Heart right ventricle (tissue), 16 donors: ENCODE data around the gene S100B. TPM values are rescaled to one million over a fixed set of nuclear protein-coding genes. Genes with fewer than 3 reads are reported as not detected.

Experiments used
- ATAC-seq, 8 donors: fragments of 200-7000 bp; cut with Tn5 transposase; one replicate each; pipeline ENCODE4 v1.9.1; 2020; ENCODE audit warnings: mild to moderate bottlenecking in 8 of 8, moderate library complexity in 8 of 8, moderate number of reproducible peaks in 1 of 8
- DNase-seq, 2 donors: peaks; one replicate each; pipeline ENCODE4 v3.0.0-alpha.2; 2020
- H3K27ac ChIP-seq, 10 donors: fragments of 200-600 bp; sonication (generic) in 2 of 10; one replicate each; pipeline versions ENCODE4 v1.5.0 to v1.8.0; 2020 to 2022; ENCODE audit warnings: mild to moderate bottlenecking in 3 of 10
- H3K27me3 ChIP-seq, 7 donors: fragments of 200-600 bp; one replicate each; pipeline ENCODE4 v1.8.0; 2021 to 2022; ENCODE audit warnings: mild to moderate bottlenecking in 2 of 7
- H3K36me3 ChIP-seq, 9 donors: fragments of 200-600 bp; sonication (generic) in 1 of 9; one replicate each; pipeline versions ENCODE4 v1.5.0 to v1.8.0; 2020 to 2022; ENCODE audit warnings: mild to moderate bottlenecking in 2 of 9
- H3K4me1 ChIP-seq, 9 donors: fragments of 200-600 bp; sonication (generic) in 1 of 9; one replicate each; pipeline versions ENCODE4 v1.5.0 to v1.8.0; 2020 to 2022; ENCODE audit warnings: mild to moderate bottlenecking in 4 of 9
- H3K4me3 ChIP-seq, 10 donors: fragments of 200-600 bp; sonication (generic) in 2 of 10; one replicate each; pipeline versions ENCODE4 v1.5.0 to v1.8.0; 2020 to 2022; ENCODE audit warnings: mild to moderate bottlenecking in 7 of 10, moderate library complexity in 2 of 10
- H3K9me3 ChIP-seq, 11 donors: fragments of 200-600 bp in 10 of 11; sonication (generic) in 2 of 11; one replicate each; pipeline versions ENCODE4 v1.5.0 to v1.8.0; 2013 to 2022; ENCODE audit warnings: mild to moderate bottlenecking in 2 of 11, control low read depth in 1 of 11, moderate library complexity in 1 of 11
- WGBS, 2 donors: extraction: QIAGEN DNeasy Blood & Tissue Kit; methylation state at CpG; one replicate each; pipeline ENCODE4 v1.1.7; 2013; ENCODE audit warnings: inconsistent platforms in 1 of 2; 5-methylcytosine and 5-hydroxymethylcytosine counted together
- intact Hi-C, 10 donors: fragments of 100-400 bp; cut with DNase I; formaldehyde crosslinking; loops; one replicate each; pipeline versions ENCODE4 v1.11.1 to v1.14.2; 2022
- polyA plus RNA-seq, 2 donors: library from polyadenylated mRNA; stranded (reverse); fragments of 200-250 nt; gene quantifications; one replicate each; pipeline ENCODE4 v1.2.3, GENCODE V29; 2013
- total RNA-seq, 10 donors: library from RNA; stranded (reverse); fragmentation: NEBNext Ultra II Directional in 3 of 10; extraction: Animal tissue kit (Norgen Biotek cat#: 25700) in 3 of 10; gene quantifications; one replicate each; pipeline versions ENCODE4 v1.2.1 to v1.2.4, GENCODE V29; 2021 to 2023
- TF ChIP-seq, protein P1 (sequence below), 9 donors: fragments of 200-600 bp; sonication (generic) in 2 of 9; IDR thresholded peaks; one replicate each; pipeline versions ENCODE4 v1.5.0 to v1.8.0; 2021 to 2022; ENCODE audit warnings: antibody characterized with exemption in 9 of 9, mild to moderate bottlenecking in 5 of 9, moderate library complexity in 1 of 9
- donor health status: Arrhythmogenic right ventricular cardiomyopathy.
- donor health status: ischemic (EF 13 %, LVEDD 7.1; RV severe dilation, severe dysfunction).
- donor health status: healthy with polysubstance abuse.
- donor health status: DM: no; HTN: yes; CAD: no.
- donor health status: DM: no; HTN: no; CAD: no.
- donor health status: ischemic (EF 25% LVEDD 6.9; RV normal size, moderate dysfunction).
- donor health status: ischemic (EF 25% LVEDD 5.7; RV mildly dilated, moderate dysfunction).
- donor health status: healthy.
- donor health status: DM: yes; HTN: yes; CAD: no.
- donor health status: Ischemic cardiomyopathy.
- donor health status: ischemic (EF 35%, LVEDD 5.7; RV mildly dilated, moderate dysfunction).
- donor health status: nonischemic (EF 11% LVEDD 7.7; RV severe dilation, severe dysfunction).
- donor health status: DM: yes; HTN: yes; CAD: no.
- donor health status: PGD.
- donor health status: ischemic (EF 29% LVEDD 5.4; RV normal size, mild dysfunction).
- donor health status: nonischemic (EF 23%, LVEDD 6.1; RV moderate dilation, normal function).

The S100B gene
- total and polyA plus RNA-seq, 12 donors = 0.53 to 11.7 (median 3.6) TPM; not detected in 1

DNA sequence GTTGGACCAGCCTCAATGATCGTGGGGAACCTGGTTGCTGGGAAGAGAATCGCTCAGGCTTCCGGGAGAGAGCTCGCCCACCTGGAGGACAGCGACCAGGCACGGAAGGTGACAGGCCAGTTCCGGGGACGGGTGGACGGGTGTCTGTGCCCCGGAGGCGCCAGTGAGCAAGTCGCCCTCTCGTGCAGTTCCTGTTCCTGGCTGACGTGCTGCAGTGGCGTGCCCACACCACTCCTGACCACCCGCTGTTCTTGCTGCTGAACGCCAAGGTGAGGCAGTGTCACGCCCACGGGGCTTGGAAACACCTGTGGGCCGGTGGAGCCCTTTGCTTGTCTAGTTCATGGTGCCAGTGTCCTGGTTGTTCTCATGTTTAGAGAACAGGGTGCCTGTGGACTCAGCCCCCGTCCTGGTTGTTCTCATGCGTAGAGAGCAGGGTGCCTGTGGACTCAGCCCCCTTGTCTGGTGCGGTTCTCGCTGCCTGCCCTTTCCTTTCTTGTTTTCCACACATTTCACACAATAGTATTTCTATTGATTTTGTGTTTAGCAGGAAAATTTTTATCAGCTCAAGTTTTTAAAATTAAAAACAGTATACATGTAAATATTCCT, 53.1 kb downstream of the S100B start:
- TF ChIP-seq, protein P1, sequence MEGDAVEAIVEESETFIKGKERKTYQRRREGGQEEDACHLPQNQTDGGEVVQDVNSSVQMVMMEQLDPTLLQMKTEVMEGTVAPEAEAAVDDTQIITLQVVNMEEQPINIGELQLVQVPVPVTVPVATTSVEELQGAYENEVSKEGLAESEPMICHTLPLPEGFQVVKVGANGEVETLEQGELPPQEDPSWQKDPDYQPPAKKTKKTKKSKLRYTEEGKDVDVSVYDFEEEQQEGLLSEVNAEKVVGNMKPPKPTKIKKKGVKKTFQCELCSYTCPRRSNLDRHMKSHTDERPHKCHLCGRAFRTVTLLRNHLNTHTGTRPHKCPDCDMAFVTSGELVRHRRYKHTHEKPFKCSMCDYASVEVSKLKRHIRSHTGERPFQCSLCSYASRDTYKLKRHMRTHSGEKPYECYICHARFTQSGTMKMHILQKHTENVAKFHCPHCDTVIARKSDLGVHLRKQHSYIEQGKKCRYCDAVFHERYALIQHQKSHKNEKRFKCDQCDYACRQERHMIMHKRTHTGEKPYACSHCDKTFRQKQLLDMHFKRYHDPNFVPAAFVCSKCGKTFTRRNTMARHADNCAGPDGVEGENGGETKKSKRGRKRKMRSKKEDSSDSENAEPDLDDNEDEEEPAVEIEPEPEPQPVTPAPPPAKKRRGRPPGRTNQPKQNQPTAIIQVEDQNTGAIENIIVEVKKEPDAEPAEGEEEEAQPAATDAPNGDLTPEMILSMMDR (IDR thresholded peaks at IDR 0.05) = peak in 1 of 9 donors; percentile 16
- H3K27me3 ChIP-seq = no peaks in the 10 kb centered on the region
- H3K4me1 ChIP-seq = peaks cover 0 to 33% (median 0%) of the 10 kb centered on the region in 9 donors
- no peaks in the 10 kb centered on the region for H3K9me3 ChIP-seq
- peak overlapping the region in 2 of 10 donors; percentile 24 to 89 for H3K27ac ChIP-seq
- H3K4me3 ChIP-seq = peak overlapping the region in 1 of 10 donors; percentile 36
- WGBS, 2 donors = 81 to 87% methylated on average over 24 of the region's 24 CpGs
- ATAC-seq (peak in 3 of 8 donors; percentile 23 to 39 (median 32)), DNase-seq (no peak)
- intact Hi-C loops = no loop called here
- H3K36me3 ChIP-seq = peaks cover 0 to 100% (median 64%) of the 10 kb centered on the region in 9 donors

DNA sequence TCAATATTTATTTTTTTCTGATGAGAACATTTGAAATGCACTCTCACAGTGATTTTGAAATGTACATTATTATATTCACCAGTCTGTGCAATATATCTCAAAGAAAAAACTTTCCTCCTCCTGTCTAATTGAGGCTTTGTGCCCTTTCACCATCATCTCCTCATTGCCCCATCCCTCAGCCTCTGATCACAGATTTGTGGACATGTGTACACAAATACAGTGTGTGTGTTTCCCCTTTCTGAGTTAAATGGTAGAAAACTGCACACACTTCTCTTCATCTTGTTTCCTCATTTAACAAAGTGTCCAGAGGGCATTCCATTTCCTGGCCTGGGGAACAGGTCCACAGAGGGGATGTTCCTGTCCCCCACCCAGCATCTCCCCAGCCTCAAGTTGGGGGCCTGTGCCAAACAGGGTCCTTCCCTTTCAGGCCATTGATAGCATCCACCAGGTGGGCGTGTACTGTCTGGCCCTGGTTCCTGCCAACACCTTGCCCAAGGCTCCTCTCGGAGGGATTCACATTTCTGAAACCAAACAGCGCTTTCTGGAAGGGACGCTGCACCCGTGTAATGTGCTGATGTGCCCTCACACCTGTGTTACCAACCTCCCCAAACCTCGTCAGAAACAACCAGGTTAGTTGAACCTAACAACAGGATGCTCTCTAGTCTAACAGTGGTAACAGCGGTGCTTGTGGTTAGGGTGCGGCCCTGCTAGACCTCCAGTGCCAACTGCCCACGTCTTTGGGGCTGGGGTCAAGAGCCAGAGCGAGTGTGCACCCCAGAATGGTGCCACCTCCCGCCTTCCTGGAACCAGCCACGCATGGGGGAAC, 54.6 kb downstream of the S100B start:
- H3K36me3 ChIP-seq = peaks cover 0 to 100% (median 68%) of the 10 kb centered on the region in 9 donors
- peak overlapping the region in 1 of 10 donors; percentile 89 for H3K27ac ChIP-seq
- WGBS, 2 donors = 92 to 93% methylated on average over 12 of the region's 12 CpGs
- H3K4me1 ChIP-seq = peaks cover 0 to 33% (median 0%) of the 10 kb centered on the region in 9 donors
- no peak for DNase-seq
- intact Hi-C loops = no loop called here
- TF ChIP-seq, protein P1 (IDR thresholded peaks at IDR 0.05) = no peak
- no peaks in the 10 kb centered on the region for H3K27me3 ChIP-seq
- ATAC-seq = peak in 1 of 8 donors; percentile 7
- H3K4me3 ChIP-seq = no peak overlapping the region
- H3K9me3 ChIP-seq = no peaks in the 10 kb centered on the region

DNA sequence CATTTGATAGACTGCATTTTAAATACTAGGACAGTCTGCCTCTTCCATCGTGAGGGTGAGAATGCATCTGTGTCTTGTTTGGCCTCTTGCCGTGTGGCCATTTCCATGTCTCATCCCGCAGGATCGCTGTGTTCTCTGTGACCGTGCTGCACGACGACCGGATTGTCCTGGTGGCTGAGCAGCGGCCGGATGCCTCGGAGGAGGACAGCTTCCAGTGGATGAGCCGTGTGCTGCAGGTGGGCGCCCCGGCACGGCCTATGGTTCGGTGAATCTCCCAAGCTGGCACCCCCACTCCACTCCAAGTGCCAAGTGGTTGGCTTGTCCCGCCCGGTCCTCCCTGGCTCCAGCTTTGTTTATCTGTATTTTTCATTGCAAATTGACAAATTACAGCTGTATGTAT, 55.2 kb downstream of the S100B start:
- ATAC-seq (no peak), DNase-seq (no peak)
- peak overlapping the region in 1 of 10 donors; percentile 89 for H3K27ac ChIP-seq
- WGBS, 2 donors = 95 to 96% methylated on average over 18 of the region's 18 CpGs
- H3K27me3 ChIP-seq = no peaks in the 10 kb centered on the region
- H3K4me1 ChIP-seq = peaks cover 0 to 33% (median 0%) of the 10 kb centered on the region in 9 donors
- TF ChIP-seq, protein P1 (IDR thresholded peaks at IDR 0.05) = no peak
- intact Hi-C loops = no loop called here
- peaks cover 0 to 100% (median 66%) of the 10 kb centered on the region in 9 donors for H3K36me3 ChIP-seq
- no peak overlapping the region for H3K4me3 ChIP-seq
- H3K9me3 ChIP-seq = no peaks in the 10 kb centered on the region

Other genes starting within 250 kb of the S100B start
- 10 to 100 TPM; 19.7 to 24.9 (median 22.9) TPM for gene DIP2A, start 146.2 kb downstream of the S100B start, total RNA-seq
- 10 to 100 TPM in 1 of 2 donors, 1 to 10 TPM in 1; 9.4 to 45.2 TPM for gene DIP2A, start 146.2 kb downstream of the S100B start, polyA plus RNA-seq
- 10 to 100 TPM; 40.3 to 70.1 (median 56.9) TPM for gene PRMT2, start 30.6 kb upstream of the S100B start, total RNA-seq
- 10 to 100 TPM; 31.2 to 51.6 TPM for gene PRMT2, start 30.6 kb upstream of the S100B start, polyA plus RNA-seq